ENCODE measurements around the gene JPH2. TPM values are rescaled to one million over a fixed set of nuclear protein-coding genes. Genes with fewer than 3 reads are reported as not detected.

The JPH2 gene
- total RNA-seq, 1 experiment from 2014 or later: 4.8 TPM

Other genes starting within 250 kb of the JPH2 start
- gene OSER1, start 23.6 kb upstream of the JPH2 start, total RNA-seq (2014; rRNA removed; shearing (Covaris generic)): 61.7 and 69.9 TPM in 2 replicates
- 0.19 TPM in 1 of 2 replicates, not detected in the other for gene GDAP1L1, start 60.1 kb upstream of the JPH2 start, total RNA-seq (2014; rRNA removed; shearing (Covaris generic))
- 11.8 and 12.9 TPM in 2 replicates for gene FITM2, start 124.0 kb upstream of the JPH2 start, total RNA-seq (2014; rRNA removed; shearing (Covaris generic))
- not detected in 2 replicates for gene R3HDML, start 149.9 kb upstream of the JPH2 start, total RNA-seq (2014; rRNA removed; shearing (Covaris generic))
- gene HNF4A, start 168.5 kb upstream of the JPH2 start, total RNA-seq (2014; rRNA removed; shearing (Covaris generic)): not detected in 2 replicates